CD4-positive, alpha-beta T cell (primary cell): ENCODE measurements around the gene STIP1. TPM values are rescaled to one million over a fixed set of nuclear protein-coding genes. Genes with fewer than 3 reads are reported as not detected.
A peak's percentile ranks its signal among the peaks of the same experiment; 100 is the strongest.

Source experiments
- ATAC-seq: fragments of 200-7000 bp; cut with Tn5 transposase; one replicate; pipeline ENCODE4 v1.10.0; 2022; ENCODE audit warnings: mild to moderate bottlenecking; ENCODE audit not compliant: poor library complexity
- CTCF ChIA-PET: fragments of 350-600 bp; sonication (Branson Sonifier 250); formaldehyde crosslinking; loops from one replicate; lab custom pipeline; 2021; ENCODE audit warnings: antibody characterized with exemption, inconsistent platforms; lab: Charles Lee
- POLR2A ChIA-PET: fragments of 350-600 bp; sonication (Branson Sonifier 250); formaldehyde crosslinking; loops from one replicate; lab custom pipeline; 2021; ENCODE audit warnings: antibody characterized with exemption, inconsistent platforms; lab: Charles Lee
- DNase-seq, 14 experiments: peaks; one replicate each; pipeline ENCODE4 v3.0.0-alpha.2; 2013 to 2020; ENCODE audit warnings: mixed read lengths in 2 of 14
- H3K27ac ChIP-seq, 2 donors: one replicate each; pipeline versions ENCODE4 v1.5.1 to v1.7.0; 2013; ENCODE audit warnings: low read length in 2 of 2, low read depth in 1 of 2, mild to moderate bottlenecking in 1 of 2
- H3K27me3 ChIP-seq, 2 experiments: 1 replicate in 1 of 2; 2 replicates in 1 of 2; pipeline versions ENCODE4 v1.6.1 to v1.7.0; 2013; ENCODE audit warnings: low read length in 2 of 2, control low read depth in 1 of 2, mild to moderate bottlenecking in 1 of 2, moderate library complexity in 1 of 2; ENCODE audit not compliant: insufficient read depth in 2 of 2, control insufficient read depth in 1 of 2
- H3K36me3 ChIP-seq: one replicate; pipeline ENCODE4 v1.6.1; 2013; ENCODE audit warnings: low read length, control low read depth; ENCODE audit not compliant: insufficient read depth
- H3K4me1 ChIP-seq: one replicate; pipeline ENCODE4 v1.6.1; 2013; ENCODE audit warnings: low read length, control low read depth; ENCODE audit not compliant: insufficient read depth
- H3K4me3 ChIP-seq: one replicate; pipeline ENCODE4 v1.5.1; 2013; ENCODE audit warnings: mild to moderate bottlenecking, low read length, moderate library complexity
- H3K9me3 ChIP-seq, 2 experiments: 1 replicate in 1 of 2; 2 replicates in 1 of 2; pipeline versions ENCODE4 v1.6.1 to v1.7.0; 2013; ENCODE audit warnings: low read length in 2 of 2, mild to moderate bottlenecking in 2 of 2, control low read depth in 1 of 2, moderate library complexity in 1 of 2; ENCODE audit not compliant: control insufficient read depth in 1 of 2, insufficient read depth in 1 of 2
- H3K27ac Mint-ChIP-seq: one replicate; pipeline ENCODE4 v1.8.0; 2020; ENCODE audit warnings: mixed read lengths
- H3K27me3 Mint-ChIP-seq: one replicate; pipeline ENCODE4 v1.8.0; 2021; ENCODE audit warnings: mixed read lengths
- H3K36me3 Mint-ChIP-seq: one replicate; pipeline ENCODE4 v1.8.0; 2021; ENCODE audit warnings: low read depth, mixed read lengths
- H3K4me1 Mint-ChIP-seq: one replicate; pipeline ENCODE4 v1.8.0; 2021; ENCODE audit warnings: low read depth, mixed read lengths
- H3K4me3 Mint-ChIP-seq: one replicate; pipeline ENCODE4 v1.8.0; 2020; ENCODE audit warnings: mild to moderate bottlenecking, mixed read lengths
- H3K9me3 Mint-ChIP-seq: one replicate; pipeline ENCODE4 v1.8.0; 2020; ENCODE audit warnings: mixed read lengths
- CTCF ChIP-seq: fragments of 200-600 bp; IDR thresholded peaks from one replicate; pipeline ENCODE4 v1.8.0; 2022; ENCODE audit warnings: antibody characterized with exemption, mild to moderate bottlenecking
- intact Hi-C, 2 experiments: fragments of 100-400 bp; cut with DNase I in 1 of 2; cut with micrococcal nuclease in 1 of 2; formaldehyde crosslinking; loops; one replicate each; pipeline versions ENCODE4 v1.15.1 to v1.9.0; 2023 to 2025; cut with DNase I, micrococcal nuclease
- total RNA-seq, 174 experiments: library from RNA in 2 of 174; stranded (reverse) in 2 of 174; gene quantifications; one replicate each; pipeline ENCODE4 v1.2.3 and lab custom pipeline; 2021 to 2026

The STIP1 gene
- total RNA-seq, 2 experiments from 2014 or later, result 29.0 to 37.5 TPM

GRCh38 chr11:64234647-64235379 lies 48.8 kb downstream of the STIP1 start:
- H3K9me3 Mint-ChIP-seq, result no peaks in the 10 kb centered on the region
- H3K4me3 ChIP-seq, result peak overlapping the region; percentile 65
- no peaks in the 10 kb centered on the region for H3K27me3 ChIP-seq
- peak overlapping the region; percentile 88 for H3K27ac Mint-ChIP-seq
- POLR2A ChIA-PET, result interaction anchor here (1.0 to 2.5 kb wide), 5 partner anchors 8 to 83 kb away, joined by 3 to 11 read pairs (median 4); partner anchors contain the start of genes FERMT3, NUDT22, PRDX5 and TRMT112
- CTCF ChIA-PET, result interaction anchor here (0.6 to 1.6 kb wide), 5 partner anchors 10 to 83 kb away, joined by 3 to 8 read pairs (median 3); partner anchors contain the start of genes PPP1R14B and PRDX5
- peaks cover 10% of the 10 kb centered on the region for H3K36me3 Mint-ChIP-seq
- ATAC-seq (peak; percentile 61), DNase-seq (peak in 11 of 14 experiments; percentile 39 to 86 (median 54))
- H3K27me3 Mint-ChIP-seq, result no peaks in the 10 kb centered on the region
- no peak for TF ChIP-seq CTCF
- peak overlapping the region; percentile 86 for H3K4me3 Mint-ChIP-seq
- peaks cover 46% of the 10 kb centered on the region for H3K4me1 Mint-ChIP-seq
- H3K36me3 ChIP-seq, result peaks cover 12% of the 10 kb centered on the region
- intact Hi-C loops, result loop anchor here in 1 of 2 experiments (5.0 kb wide), 2 partner anchors 37 to 48 kb away; partner anchors contain the start of gene STIP1
- H3K9me3 ChIP-seq, result no peaks in the 10 kb centered on the region
- H3K27ac ChIP-seq, result peak overlapping the region in 1 of 2 donors; percentile 57
- H3K4me1 ChIP-seq, result peaks cover 63% of the 10 kb centered on the region

- peaks cover 66% of the 10 kb centered on the region for H3K4me1 ChIP-seq
- H3K4me3 ChIP-seq, result peak overlapping the region; percentile 65
- Mint-ChIP-seq H3K36me3 (peaks cover 17% of the 10 kb centered on the region), H3K27me3 (no peaks in the 10 kb centered on the region), H3K27ac (peak overlapping the region; percentile 88), H3K4me3 (peak overlapping the region; percentile 86), H3K9me3 (no peaks in the 10 kb centered on the region), H3K4me1 (peaks cover 47% of the 10 kb centered on the region)
- ChIA-PET POLR2A (interaction anchor here (1.0 to 2.5 kb wide), 5 partner anchors 9 to 82 kb away, joined by 3 to 11 read pairs (median 4); partner anchors contain the start of genes FERMT3, NUDT22, PRDX5 and TRMT112), CTCF (interaction anchor here (0.8 to 2.6 kb wide), 4 partner anchors 10 to 31 kb away, joined by 3 to 8 read pairs (median 5); partner anchors contain the start of gene PPP1R14B)
- ATAC-seq (no peak), DNase-seq (no peak)
- no peaks in the 10 kb centered on the region for H3K9me3 ChIP-seq
- no peak for TF ChIP-seq CTCF
- no peaks in the 10 kb centered on the region for H3K27me3 ChIP-seq
- peak overlapping the region in 1 of 2 donors; percentile 57 for H3K27ac ChIP-seq
- intact Hi-C loops, result no loop called here
- H3K36me3 ChIP-seq, result peaks cover 12% of the 10 kb centered on the region
Measured at GRCh38 chr11:64235437-64236161, 49.6 kb downstream of the STIP1 start.

GRCh38 chr11:64237484-64237951 lies 51.5 kb downstream of the STIP1 start:
- CTCF ChIA-PET, result interaction anchor here (0.8 to 2.6 kb wide), 2 partner anchors 11 to 33 kb away, joined by 3 to 7 read pairs; no protein-coding TSS in a partner anchor
- Mint-ChIP-seq H3K4me3 (peak overlapping the region; percentile 54), H3K4me1 (peaks cover 45% of the 10 kb centered on the region), H3K27me3 (no peaks in the 10 kb centered on the region), H3K27ac (peak overlapping the region; percentile 100), H3K36me3 (peaks cover 28% of the 10 kb centered on the region), H3K9me3 (no peaks in the 10 kb centered on the region)
- DNase-seq, result no peak
- Histone ChIP-seq H3K36me3 (peaks cover 12% of the 10 kb centered on the region), H3K4me3 (no peak overlapping the region), H3K27me3 (no peaks in the 10 kb centered on the region), H3K9me3 (no peaks in the 10 kb centered on the region), H3K4me1 (peaks cover 59% of the 10 kb centered on the region), H3K27ac (no peak overlapping the region)
- POLR2A ChIA-PET, result interaction anchor here (0.7 to 2.5 kb wide), 2 partner anchors 11 to 684 kb away, joined by 3 to 10 read pairs; partner anchors contain the start of genes NUDT22 and TRPT1
- intact Hi-C loops, result no loop called here
- ATAC-seq, result no peak
- no peak for TF ChIP-seq CTCF
